ENCODE measurements around the gene ARPC1A.

Gene ARPC1A

DNA sequence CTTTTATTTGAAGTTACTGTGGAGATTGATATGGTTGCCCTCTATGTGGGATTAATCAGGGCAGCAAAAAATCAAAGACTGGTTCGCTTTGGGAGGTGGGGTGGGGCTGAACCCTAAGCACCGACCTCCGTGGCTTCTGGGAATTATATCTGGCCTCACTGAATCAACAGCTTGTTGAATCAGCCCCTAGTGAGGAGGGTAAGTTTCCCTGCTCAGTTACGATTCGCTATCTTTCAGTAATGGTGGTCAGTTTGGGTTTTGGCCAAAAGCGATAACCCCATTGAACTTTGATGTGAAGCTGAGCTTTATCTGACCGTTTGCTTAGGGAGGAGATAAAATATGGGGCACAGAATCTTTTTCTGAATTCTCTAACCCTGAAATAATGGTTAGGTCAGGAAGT lies 16.6 kb upstream of the ARPC1A start:
- no peak overlapping the region for H3K4me3 ChIP-seq (ENCODE audit: low read depth, low read length)
- TF ChIP-seq CTCF (conservative IDR thresholded peaks at IDR 0.05; ENCODE audit: low read depth, low read length): no peak
- DNase-seq (ENCODE audit: low read depth): no peak

GRCh38 chr7:99310004-99310403 lies 15.7 kb upstream of the ARPC1A start:
- TF ChIP-seq CTCF (conservative IDR thresholded peaks at IDR 0.05; ENCODE audit: low read depth, low read length): no peak
- no peak for DNase-seq (ENCODE audit: low read depth)
- no peak overlapping the region for H3K4me3 ChIP-seq (ENCODE audit: low read depth, low read length)

- DNase-seq (ENCODE audit: low read depth): no peak
- no peak overlapping the region for H3K4me3 ChIP-seq (ENCODE audit: low read depth, low read length)
- TF ChIP-seq CTCF (conservative IDR thresholded peaks at IDR 0.05; ENCODE audit: low read depth, low read length): no peak
These were observed 14.0 kb upstream of the ARPC1A start for GRCh38 chr7:99311702-99312101.

DNA sequence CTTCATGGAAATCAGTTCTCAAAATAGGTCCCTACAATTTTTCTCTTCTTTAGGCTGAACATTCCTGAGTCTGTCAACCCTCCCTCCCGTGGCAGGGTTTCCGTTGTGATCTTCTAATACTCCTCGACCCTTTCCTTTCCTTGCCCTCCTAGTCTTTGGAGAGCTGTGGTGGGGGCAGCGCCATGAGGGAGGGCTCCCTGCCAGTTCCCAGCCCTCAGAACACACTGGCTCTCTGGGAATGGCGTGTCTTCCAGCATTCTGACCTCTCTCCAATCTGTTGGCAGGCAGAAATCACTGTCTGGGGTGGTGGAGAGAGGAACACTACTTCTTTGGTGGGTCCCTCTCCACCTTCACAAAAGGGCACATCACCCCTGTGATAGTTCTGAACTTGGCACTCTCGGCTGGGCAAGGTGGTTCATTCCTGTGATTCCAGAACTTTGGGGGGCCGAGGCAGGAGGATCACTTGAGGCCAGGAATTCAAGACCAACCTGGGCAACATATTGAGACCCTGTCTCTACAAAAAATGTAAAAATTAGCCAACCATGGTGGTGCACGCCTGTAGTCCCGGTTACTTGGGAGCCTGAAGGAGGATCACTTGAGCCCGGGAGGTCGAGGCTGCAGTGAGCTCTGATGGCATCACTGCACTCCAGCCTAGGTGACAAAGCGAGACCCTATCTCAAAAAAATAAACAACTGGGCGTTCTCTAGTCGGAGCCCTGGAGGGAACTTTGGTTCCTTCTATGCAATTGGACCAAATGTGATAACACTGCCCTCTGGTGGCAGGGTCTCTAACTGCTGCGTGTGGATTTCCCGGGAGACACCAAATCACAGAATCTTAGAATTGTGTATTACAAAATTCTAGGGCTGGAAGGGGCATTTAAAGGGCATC lies 13.1 kb upstream of the ARPC1A start:
- H3K4me3 ChIP-seq (ENCODE audit: low read depth, low read length): no peak overlapping the region
- peak; percentile 93 for TF ChIP-seq CTCF (conservative IDR thresholded peaks at IDR 0.05; ENCODE audit: low read depth, low read length)
- peak; percentile 72 for DNase-seq (ENCODE audit: low read depth)

- no peak for DNase-seq (ENCODE audit: low read depth)
- no peak for TF ChIP-seq CTCF (conservative IDR thresholded peaks at IDR 0.05; ENCODE audit: low read depth, low read length)
- no peak overlapping the region for H3K4me3 ChIP-seq (ENCODE audit: low read depth, low read length)
These were observed 12.5 kb upstream of the ARPC1A start for GRCh38 chr7:99313204-99313573.

GRCh38 chr7:99314504-99314903 lies 11.2 kb upstream of the ARPC1A start:
- no peak for DNase-seq (ENCODE audit: low read depth)

More at GRCh38 chr7:99314504-99314903, 11.2 kb upstream of the ARPC1A start:
- no peak for TF ChIP-seq CTCF (conservative IDR thresholded peaks at IDR 0.05; ENCODE audit: low read depth, low read length)
- H3K4me3 ChIP-seq (ENCODE audit: low read depth, low read length): no peak overlapping the region

Measured in choroid plexus epithelial cell (primary cell).